ENCODE results near the gene NME9.

DNA sequence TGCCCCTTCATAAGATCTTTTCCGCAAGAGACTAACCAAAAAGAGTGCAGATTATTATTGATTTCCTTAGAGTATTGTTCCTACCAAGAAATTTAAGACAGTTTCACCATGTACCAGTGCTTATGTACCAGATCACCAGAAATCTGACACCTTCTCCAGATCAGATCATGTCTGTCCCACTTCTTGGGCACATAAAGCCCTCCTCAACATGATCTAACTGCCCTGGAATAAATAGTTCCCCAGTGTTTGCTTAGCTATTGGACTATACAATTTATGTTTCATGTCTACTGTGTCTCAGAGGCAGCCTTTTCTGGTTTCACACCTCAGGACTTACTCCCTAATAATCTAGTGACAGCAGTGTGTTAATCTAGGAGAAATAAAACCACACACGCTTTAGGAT, 46.8 kb downstream of the NME9 start:
- no peak for TF ChIP-seq POLR2A (IDR thresholded peaks at IDR 0.05; ENCODE audit: low read depth, low read length)
- TF ChIP-seq POU2F2 (IDR thresholded peaks at IDR 0.05; ENCODE audit: low read depth, low read length) = no peak
- TF ChIP-seq POLR2AphosphoS5 (IDR thresholded peaks at IDR 0.05; ENCODE audit: low read depth, low read length) = no peak
- no peak for TF ChIP-seq TAF1 (IDR thresholded peaks at IDR 0.05; ENCODE audit: low read depth, low read length)
- no peak for TF ChIP-seq SPI1 (IDR thresholded peaks at IDR 0.05; ENCODE audit: low read depth, low read length)
